Measurements from ENCODE around the gene MACROD1. TPM values are rescaled to one million over a fixed set of nuclear protein-coding genes. Genes with fewer than 3 reads are reported as not detected.

The MACROD1 gene
- total RNA-seq, 4 donors from 2014 or later: 17.1 to 30.0 (median 29.3) TPM

GRCh38 chr11:64011371-64011770 lies 154.5 kb downstream of the MACROD1 start:
- TF ChIP-seq CTCF (IDR thresholded peaks at IDR 0.05) (no peak), POLR2A (IDR thresholded peaks at IDR 0.05) (no peak)
- H3K9me3 ChIP-seq: no peaks in the 10 kb centered on the region
- no peak overlapping the region for H3K27ac ChIP-seq
- H3K36me3 ChIP-seq: no peaks in the 10 kb centered on the region
- H3K27me3 ChIP-seq: no peaks in the 10 kb centered on the region
- no peak for DNase-seq
- peaks cover 0 to 19% (median 0%) of the 10 kb centered on the region in 4 donors for H3K4me1 ChIP-seq
- H3K4me3 ChIP-seq: no peak overlapping the region

GRCh38 chr11:64010783-64011182 lies 155.1 kb downstream of the MACROD1 start:
- Histone ChIP-seq H3K9me3 (no peaks in the 10 kb centered on the region), H3K27ac (no peak overlapping the region), H3K4me3 (no peak overlapping the region), H3K36me3 (no peaks in the 10 kb centered on the region), H3K4me1 (peaks cover 0 to 19% (median 0%) of the 10 kb centered on the region in 4 donors), H3K27me3 (no peaks in the 10 kb centered on the region)
- DNase-seq: no peak
- TF ChIP-seq POLR2A (IDR thresholded peaks at IDR 0.05): no peak
- TF ChIP-seq CTCF (IDR thresholded peaks at IDR 0.05): no peak

GRCh38 chr11:64009710-64010109 lies 156.2 kb downstream of the MACROD1 start:
- Histone ChIP-seq H3K36me3 (no peaks in the 10 kb centered on the region), H3K27me3 (no peaks in the 10 kb centered on the region), H3K9me3 (no peaks in the 10 kb centered on the region), H3K4me3 (no peak overlapping the region), H3K4me1 (peaks cover 0 to 19% (median 0%) of the 10 kb centered on the region in 4 donors), H3K27ac (no peak overlapping the region)
- no peak for DNase-seq
- TF ChIP-seq POLR2A (IDR thresholded peaks at IDR 0.05) (no peak), CTCF (IDR thresholded peaks at IDR 0.05) (no peak)

- H3K9me3 ChIP-seq: no peaks in the 10 kb centered on the region
- H3K36me3 ChIP-seq: no peaks in the 10 kb centered on the region
- TF ChIP-seq CTCF (IDR thresholded peaks at IDR 0.05) (no peak), POLR2A (IDR thresholded peaks at IDR 0.05) (no peak)
- DNase-seq: no peak
- H3K4me1 ChIP-seq: peaks cover 0 to 19% (median 0%) of the 10 kb centered on the region in 4 donors
- H3K4me3 ChIP-seq: no peak overlapping the region
- no peak overlapping the region for H3K27ac ChIP-seq
- H3K27me3 ChIP-seq: no peaks in the 10 kb centered on the region
Observed at GRCh38 chr11:64008914-64009633, 156.8 kb downstream of the MACROD1 start.

GRCh38 chr11:64008283-64008913 lies 157.5 kb downstream of the MACROD1 start:
- H3K9me3 ChIP-seq: no peaks in the 10 kb centered on the region
- H3K4me1 ChIP-seq: peaks cover 0 to 19% (median 0%) of the 10 kb centered on the region in 4 donors
- H3K27me3 ChIP-seq: no peaks in the 10 kb centered on the region
- H3K27ac ChIP-seq: no peak overlapping the region
- TF ChIP-seq CTCF (IDR thresholded peaks at IDR 0.05): no peak
- TF ChIP-seq POLR2A (IDR thresholded peaks at IDR 0.05): no peak
- no peaks in the 10 kb centered on the region for H3K36me3 ChIP-seq
- H3K4me3 ChIP-seq: peak overlapping the region in 1 of 4 donors; percentile 52
- DNase-seq: no peak

Measured in Peyer's patch (tissue), 4 donors.